ENCODE results near the gene CA11.

DNA sequence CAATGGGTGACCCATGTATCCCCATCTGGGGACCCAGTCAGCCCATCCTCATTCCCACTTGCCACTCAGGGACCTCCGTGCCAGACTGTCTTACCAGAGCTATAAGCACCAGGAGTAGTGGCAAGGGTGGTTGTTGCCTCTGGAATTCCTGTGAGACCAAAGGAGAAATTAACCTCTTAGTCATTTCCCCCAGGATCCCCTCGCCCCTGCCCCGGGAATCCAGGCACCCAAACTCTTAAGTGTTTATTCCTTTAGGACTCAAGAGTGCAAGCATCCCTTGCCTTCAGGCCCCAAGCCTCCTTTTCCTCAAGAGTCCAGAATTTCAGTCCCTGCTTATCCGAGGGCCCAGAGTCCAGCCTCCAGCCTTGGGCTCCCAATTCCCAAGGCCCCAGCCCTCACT, 17.7 kb upstream of the CA11 start:
- TF ChIP-seq EZH2 (IDR thresholded peaks at IDR 0.05; ENCODE audit: insufficient read depth, low read length): no peak
- TF ChIP-seq, protein P1, sequence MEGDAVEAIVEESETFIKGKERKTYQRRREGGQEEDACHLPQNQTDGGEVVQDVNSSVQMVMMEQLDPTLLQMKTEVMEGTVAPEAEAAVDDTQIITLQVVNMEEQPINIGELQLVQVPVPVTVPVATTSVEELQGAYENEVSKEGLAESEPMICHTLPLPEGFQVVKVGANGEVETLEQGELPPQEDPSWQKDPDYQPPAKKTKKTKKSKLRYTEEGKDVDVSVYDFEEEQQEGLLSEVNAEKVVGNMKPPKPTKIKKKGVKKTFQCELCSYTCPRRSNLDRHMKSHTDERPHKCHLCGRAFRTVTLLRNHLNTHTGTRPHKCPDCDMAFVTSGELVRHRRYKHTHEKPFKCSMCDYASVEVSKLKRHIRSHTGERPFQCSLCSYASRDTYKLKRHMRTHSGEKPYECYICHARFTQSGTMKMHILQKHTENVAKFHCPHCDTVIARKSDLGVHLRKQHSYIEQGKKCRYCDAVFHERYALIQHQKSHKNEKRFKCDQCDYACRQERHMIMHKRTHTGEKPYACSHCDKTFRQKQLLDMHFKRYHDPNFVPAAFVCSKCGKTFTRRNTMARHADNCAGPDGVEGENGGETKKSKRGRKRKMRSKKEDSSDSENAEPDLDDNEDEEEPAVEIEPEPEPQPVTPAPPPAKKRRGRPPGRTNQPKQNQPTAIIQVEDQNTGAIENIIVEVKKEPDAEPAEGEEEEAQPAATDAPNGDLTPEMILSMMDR (IDR thresholded peaks at IDR 0.05; ENCODE audit: insufficient read depth, low read depth, low read length): no peak
